ENCODE measurements around the gene PNPLA1. TPM values are rescaled to one million over a fixed set of nuclear protein-coding genes. Genes with fewer than 3 reads are reported as not detected.

Gene PNPLA1
- total RNA-seq, result under 0.01 TPM in 1 of 2 replicates, not detected in the other

GRCh38 chr6:36269834-36270705 is at the start of gene PNPLA1:
Gene PNPLA1, plus strand, starts transcription at chr6:36270060. Its CDS starts 400 bp downstream, at chr6:36270460.
- no peaks in the 10 kb centered on the region for H3K4me1 ChIP-seq (ENCODE audit: insufficient read depth, low read length)
- H3K36me3 ChIP-seq (ENCODE audit: insufficient read depth, low read length), result no peaks in the 10 kb centered on the region
- H3K27ac ChIP-seq (ENCODE audit: low read depth, low read length), result no peak within 1 kb of the TSS
- no peak for DNase-seq (ENCODE audit: insufficient read length, low spot score, missing footprints)
- no peak within 1 kb of the TSS for H3K4me2 ChIP-seq (ENCODE audit: insufficient read depth, low read length)
- H2AFZ ChIP-seq (ENCODE audit: low read length), result no peak within 1 kb of the TSS
- H3K4me3 ChIP-seq (ENCODE audit: insufficient read depth, low read length), result no peak within 1 kb of the TSS
- H4K20me1 ChIP-seq (ENCODE audit: insufficient read depth, low read length), result no peaks in the 10 kb centered on the region
- no peaks in the 10 kb centered on the region for H3K79me2 ChIP-seq (ENCODE audit: insufficient read depth, low read length)
- no peak for TF ChIP-seq CTCF (IDR thresholded peaks at IDR 0.05; ENCODE audit: extremely low read depth, low read depth, low read length)
- H3K9me3 ChIP-seq (ENCODE audit: low read depth, low read length), result peaks cover 2% of the 10 kb centered on the region
- peaks cover 58% of the 10 kb centered on the region for H3K27me3 ChIP-seq (ENCODE audit: insufficient read depth, low read length)

GRCh38 chr6:36220226-36220625 is 49.6 kb upstream of the PNPLA1 start:
- H3K27me3 ChIP-seq (ENCODE audit: insufficient read depth, low read length), result no peaks in the 10 kb centered on the region
- DNase-seq (ENCODE audit: insufficient read length, low spot score, missing footprints), result no peak
- no peaks in the 10 kb centered on the region for H3K79me2 ChIP-seq (ENCODE audit: insufficient read depth, low read length)
- TF ChIP-seq CTCF (IDR thresholded peaks at IDR 0.05; ENCODE audit: extremely low read depth, low read depth, low read length), result no peak
- no peak overlapping the region for H3K4me3 ChIP-seq (ENCODE audit: insufficient read depth, low read length)
- no peaks in the 10 kb centered on the region for H3K9me3 ChIP-seq (ENCODE audit: low read depth, low read length)
- no peak overlapping the region for H3K4me2 ChIP-seq (ENCODE audit: insufficient read depth, low read length)
- peaks cover 80% of the 10 kb centered on the region for H3K36me3 ChIP-seq (ENCODE audit: insufficient read depth, low read length)
- H3K27ac ChIP-seq (ENCODE audit: low read depth, low read length), result no peak overlapping the region
- H2AFZ ChIP-seq (ENCODE audit: low read length), result no peak overlapping the region
- peaks cover 23% of the 10 kb centered on the region for H4K20me1 ChIP-seq (ENCODE audit: insufficient read depth, low read length)
- H3K4me1 ChIP-seq (ENCODE audit: insufficient read depth, low read length), result peaks cover 4% of the 10 kb centered on the region

GRCh38 chr6:36221674-36222073 is 48.2 kb upstream of the PNPLA1 start:
- Histone ChIP-seq H3K4me2 (ENCODE audit: insufficient read depth, low read length) (no peak overlapping the region), H3K27me3 (ENCODE audit: insufficient read depth, low read length) (no peaks in the 10 kb centered on the region), H3K9me3 (ENCODE audit: low read depth, low read length) (no peaks in the 10 kb centered on the region), H4K20me1 (ENCODE audit: insufficient read depth, low read length) (peaks cover 15% of the 10 kb centered on the region), H3K27ac (ENCODE audit: low read depth, low read length) (no peak overlapping the region), H2AFZ (ENCODE audit: low read length) (no peak overlapping the region), H3K4me1 (ENCODE audit: insufficient read depth, low read length) (peaks cover 4% of the 10 kb centered on the region), H3K4me3 (ENCODE audit: insufficient read depth, low read length) (no peak overlapping the region), H3K79me2 (ENCODE audit: insufficient read depth, low read length) (no peaks in the 10 kb centered on the region), H3K36me3 (ENCODE audit: insufficient read depth, low read length) (peaks cover 75% of the 10 kb centered on the region)
- TF ChIP-seq CTCF (IDR thresholded peaks at IDR 0.05; ENCODE audit: extremely low read depth, low read depth, low read length), result no peak
- no peak for DNase-seq (ENCODE audit: insufficient read length, low spot score, missing footprints)

- H4K20me1 ChIP-seq (ENCODE audit: insufficient read depth, low read length), result peaks cover 15% of the 10 kb centered on the region
- H3K79me2 ChIP-seq (ENCODE audit: insufficient read depth, low read length), result no peaks in the 10 kb centered on the region
- no peaks in the 10 kb centered on the region for H3K27me3 ChIP-seq (ENCODE audit: insufficient read depth, low read length)
- H2AFZ ChIP-seq (ENCODE audit: low read length), result no peak overlapping the region
- peaks cover 4% of the 10 kb centered on the region for H3K4me1 ChIP-seq (ENCODE audit: insufficient read depth, low read length)
- H3K9me3 ChIP-seq (ENCODE audit: low read depth, low read length), result no peaks in the 10 kb centered on the region
- H3K4me3 ChIP-seq (ENCODE audit: insufficient read depth, low read length), result no peak overlapping the region
- no peak overlapping the region for H3K27ac ChIP-seq (ENCODE audit: low read depth, low read length)
- no peak for TF ChIP-seq CTCF (IDR thresholded peaks at IDR 0.05; ENCODE audit: extremely low read depth, low read depth, low read length)
- no peak overlapping the region for H3K4me2 ChIP-seq (ENCODE audit: insufficient read depth, low read length)
- H3K36me3 ChIP-seq (ENCODE audit: insufficient read depth, low read length), result peaks cover 79% of the 10 kb centered on the region
- no peak for DNase-seq (ENCODE audit: insufficient read length, low spot score, missing footprints)
These were observed 46.9 kb upstream of the PNPLA1 start for GRCh38 chr6:36222924-36223323.
